Testis (tissue), 2 donors: Measurements from ENCODE around the gene NFIX.

Source experiments
- POLR2A ChIP-seq: fragments of 450-650 bp; IDR thresholded peaks from one replicate; pipeline ENCODE4 v1.6.1; 2017; ENCODE audit warnings: antibody characterized with exemption, mild to moderate bottlenecking, moderate library complexity
- TF ChIP-seq, protein P1 (sequence below), 3 experiments: fragments of 450-650 bp in 2 of 3; fragments of 200-600 bp in 1 of 3; sonication (generic) in 1 of 3; IDR thresholded peaks; one replicate each; pipeline ENCODE4 v1.5.1; 2016 to 2019; ENCODE audit warnings: antibody characterized with exemption in 3 of 3, mild to moderate bottlenecking in 2 of 3, moderate library complexity in 1 of 3

DNA sequence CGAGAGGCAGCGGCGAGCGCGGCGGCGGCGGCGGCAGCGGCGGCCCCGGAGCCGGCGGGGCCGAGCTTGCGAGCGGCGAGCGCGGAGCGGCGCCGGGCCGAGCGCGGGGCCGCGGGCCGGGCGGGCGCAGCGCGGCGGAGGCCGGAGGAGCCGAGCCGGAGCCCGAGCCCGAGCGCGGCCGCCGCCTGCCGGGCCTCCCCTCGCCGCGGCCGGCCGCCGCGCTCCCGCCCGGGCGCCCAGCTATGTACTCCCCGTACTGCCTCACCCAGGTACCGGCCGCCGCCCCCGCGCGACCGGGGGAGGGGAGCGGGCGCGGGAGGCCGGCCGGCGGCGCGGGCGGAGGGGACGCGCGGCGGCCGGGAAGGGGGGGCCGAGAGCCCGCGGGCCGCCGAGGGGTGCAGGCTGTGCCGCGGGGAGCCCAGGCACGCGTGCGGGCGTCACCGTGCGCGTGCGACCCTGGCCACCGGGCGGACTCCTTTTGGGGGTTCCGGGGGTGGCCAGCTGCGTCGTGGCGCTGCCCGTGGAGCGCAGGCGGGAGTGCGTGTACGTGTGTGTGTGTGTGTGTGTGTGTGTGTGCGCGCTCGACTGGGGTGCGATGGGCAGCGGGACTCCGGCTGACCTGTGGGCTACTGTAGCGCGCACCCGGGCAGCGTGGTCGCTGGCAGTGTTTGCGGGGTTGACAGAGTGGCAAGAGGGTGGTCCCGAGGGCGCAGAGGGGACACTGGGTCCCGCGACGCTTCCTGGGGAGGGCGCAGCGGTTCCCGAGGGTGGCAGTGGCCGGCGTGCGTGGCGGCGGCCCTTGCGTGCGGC lies 526 bp downstream of the NFIX start:
- TF ChIP-seq, protein P1, sequence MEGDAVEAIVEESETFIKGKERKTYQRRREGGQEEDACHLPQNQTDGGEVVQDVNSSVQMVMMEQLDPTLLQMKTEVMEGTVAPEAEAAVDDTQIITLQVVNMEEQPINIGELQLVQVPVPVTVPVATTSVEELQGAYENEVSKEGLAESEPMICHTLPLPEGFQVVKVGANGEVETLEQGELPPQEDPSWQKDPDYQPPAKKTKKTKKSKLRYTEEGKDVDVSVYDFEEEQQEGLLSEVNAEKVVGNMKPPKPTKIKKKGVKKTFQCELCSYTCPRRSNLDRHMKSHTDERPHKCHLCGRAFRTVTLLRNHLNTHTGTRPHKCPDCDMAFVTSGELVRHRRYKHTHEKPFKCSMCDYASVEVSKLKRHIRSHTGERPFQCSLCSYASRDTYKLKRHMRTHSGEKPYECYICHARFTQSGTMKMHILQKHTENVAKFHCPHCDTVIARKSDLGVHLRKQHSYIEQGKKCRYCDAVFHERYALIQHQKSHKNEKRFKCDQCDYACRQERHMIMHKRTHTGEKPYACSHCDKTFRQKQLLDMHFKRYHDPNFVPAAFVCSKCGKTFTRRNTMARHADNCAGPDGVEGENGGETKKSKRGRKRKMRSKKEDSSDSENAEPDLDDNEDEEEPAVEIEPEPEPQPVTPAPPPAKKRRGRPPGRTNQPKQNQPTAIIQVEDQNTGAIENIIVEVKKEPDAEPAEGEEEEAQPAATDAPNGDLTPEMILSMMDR (IDR thresholded peaks at IDR 0.05): no peak
- no peak for TF ChIP-seq POLR2A
